Kidney tubule cell (primary cell): ENCODE data around the gene SPARC.

Experiments used
- DNase-seq: peaks from one replicate; pipeline ENCODE4 v3.0.0-alpha.2; 2018; ENCODE audit warnings: low spot score

Gene SPARC

GRCh38 chr5:151622367-151623088 is 64.2 kb downstream of the SPARC start:
- no peak for DNase-seq

- no peak for DNase-seq
Observed at GRCh38 chr5:151620461-151620840, 66.3 kb downstream of the SPARC start.

GRCh38 chr5:151619812-151620460 is 66.8 kb downstream of the SPARC start:
- no peak for DNase-seq

- no peak for DNase-seq
Observed at GRCh38 chr5:151618907-151619306, 67.8 kb downstream of the SPARC start.

- peak; percentile 56 for DNase-seq
Observed at GRCh38 chr5:151617841-151618710, 68.6 kb downstream of the SPARC start.

GRCh38 chr5:151617383-151617840 is 69.3 kb downstream of the SPARC start:
- DNase-seq = no peak

GRCh38 chr5:151615431-151615830 is 71.3 kb downstream of the SPARC start:
- DNase-seq = peak; percentile 79

GRCh38 chr5:151614565-151614964 is 72.2 kb downstream of the SPARC start:
- DNase-seq = peak; percentile 35

GRCh38 chr5:151612689-151613427 is 73.9 kb downstream of the SPARC start:
- peak; percentile 96 for DNase-seq

GRCh38 chr5:151611127-151611775 is 75.5 kb downstream of the SPARC start:
- no peak for DNase-seq
